Stimulated activated CD4-positive, alpha-beta T cell treated with anti-CD3 and anti-CD28 coated beads, TNF-alpha, amount 100 ng/mL, for 24 hours (primary cell): ENCODE measurements around the gene BTBD19.
"Not testable (repeated sequence)": the region's sequence is repeated elsewhere in the genome, so short reads cannot be mapped to it uniquely, and the experiment has no call there.

Experiments used
- DNase-seq, 3 experiments: peaks; one replicate each; pipeline ENCODE4 v3.0.0-alpha.2; 2020; ENCODE audit warnings: low read depth in 3 of 3

Gene BTBD19

DNA sequence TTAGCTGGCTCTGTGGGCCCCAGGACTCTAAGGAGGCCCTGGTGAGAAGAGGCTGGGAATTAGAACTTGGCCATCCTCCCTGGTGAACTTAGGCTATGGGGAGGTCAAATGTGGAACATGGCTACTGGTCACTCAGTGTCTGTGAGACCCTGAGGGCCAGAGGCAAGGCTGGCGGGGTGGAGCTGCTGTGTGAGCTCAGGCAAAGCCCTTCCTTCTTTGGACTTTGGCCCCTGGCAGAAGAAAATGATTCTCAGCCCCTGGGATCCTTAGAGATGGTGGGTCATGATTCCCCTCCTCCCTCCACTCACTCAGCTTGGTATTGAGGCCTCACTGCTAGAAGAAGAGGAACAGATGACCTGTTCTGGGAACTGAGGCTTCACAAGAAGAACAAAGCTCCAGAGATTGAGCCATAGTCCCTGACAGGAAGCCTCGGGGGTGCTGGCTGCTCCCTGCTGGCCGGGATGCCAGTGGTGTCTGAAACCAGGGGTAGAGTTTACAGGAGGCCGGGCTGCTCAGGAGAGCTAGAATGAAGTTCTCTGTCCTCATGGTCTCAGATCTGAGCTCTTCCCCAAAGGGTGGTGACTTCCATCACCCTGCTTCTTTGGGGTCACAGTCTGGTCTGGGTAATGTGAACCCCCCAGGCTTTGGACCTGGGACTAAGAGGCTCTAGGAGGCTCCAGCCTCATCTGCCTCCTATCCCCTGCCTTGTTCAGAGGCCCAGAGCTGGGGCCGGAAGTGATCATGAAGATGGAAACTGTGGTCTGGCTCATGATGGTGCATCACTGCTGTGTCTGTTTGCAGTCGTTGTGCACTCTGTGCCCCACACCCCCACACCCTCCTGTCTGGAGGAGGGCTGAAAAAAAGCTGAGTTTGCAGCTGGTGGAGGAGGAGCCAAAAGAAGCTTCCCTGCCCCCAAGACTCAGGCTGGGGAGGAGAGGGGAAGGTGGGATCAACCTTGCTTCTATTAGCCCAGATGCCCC, 905 bp downstream of the BTBD19 start:
- peak; percentile 71 to 88 (median 83) for DNase-seq

DNA sequence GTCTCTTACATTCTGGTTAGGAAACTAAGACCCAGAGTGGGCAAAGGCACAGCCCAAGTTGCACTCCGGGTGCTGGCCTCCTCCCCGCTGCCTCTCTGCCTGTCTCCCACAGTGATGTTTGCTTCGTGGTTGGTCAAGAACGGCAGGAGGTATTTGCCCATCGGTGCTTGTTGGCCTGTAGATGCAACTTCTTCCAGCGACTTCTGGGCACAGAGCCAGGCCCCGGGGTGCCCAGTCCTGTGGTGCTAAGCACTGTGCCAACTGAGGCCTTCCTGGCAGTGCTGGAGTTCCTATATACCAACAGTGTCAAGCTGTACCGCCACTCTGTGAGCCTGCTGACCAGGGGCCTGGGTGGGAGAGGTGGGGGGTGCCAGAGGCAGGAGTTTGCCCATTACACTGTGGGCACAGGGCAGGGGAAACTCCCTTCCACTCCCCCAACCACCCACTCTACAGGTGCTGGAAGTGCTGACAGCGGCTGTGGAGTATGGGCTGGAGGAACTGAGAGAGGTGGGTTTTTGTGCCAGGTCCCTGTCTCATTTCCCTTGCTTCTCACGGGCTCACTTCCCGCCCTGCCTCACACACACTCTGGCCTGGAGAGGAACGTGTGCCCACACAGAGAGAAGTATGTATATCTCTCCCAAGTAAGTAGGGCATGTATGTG, 1.9 kb downstream of the BTBD19 start:
- DNase-seq: peak in 1 of 3 experiments; percentile 50

DNA sequence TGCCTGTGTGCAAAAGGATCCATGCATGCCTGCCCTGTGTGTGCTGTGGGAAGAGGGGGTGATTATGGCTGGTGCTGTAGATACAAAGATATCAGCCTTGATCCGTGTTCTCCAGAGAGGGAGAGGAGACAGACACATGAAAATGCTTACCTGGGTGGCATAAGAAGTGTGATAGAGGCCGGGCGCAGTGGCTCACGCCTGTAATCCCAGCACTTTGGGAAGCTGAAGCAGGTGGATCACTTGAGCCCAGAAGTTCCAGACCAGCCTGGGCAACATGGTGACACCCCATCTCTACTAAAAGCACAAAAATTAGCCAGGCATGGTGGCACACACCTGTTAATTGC, 2.4 kb downstream of the BTBD19 start:
- DNase-seq: not testable (repeated sequence)

DNA sequence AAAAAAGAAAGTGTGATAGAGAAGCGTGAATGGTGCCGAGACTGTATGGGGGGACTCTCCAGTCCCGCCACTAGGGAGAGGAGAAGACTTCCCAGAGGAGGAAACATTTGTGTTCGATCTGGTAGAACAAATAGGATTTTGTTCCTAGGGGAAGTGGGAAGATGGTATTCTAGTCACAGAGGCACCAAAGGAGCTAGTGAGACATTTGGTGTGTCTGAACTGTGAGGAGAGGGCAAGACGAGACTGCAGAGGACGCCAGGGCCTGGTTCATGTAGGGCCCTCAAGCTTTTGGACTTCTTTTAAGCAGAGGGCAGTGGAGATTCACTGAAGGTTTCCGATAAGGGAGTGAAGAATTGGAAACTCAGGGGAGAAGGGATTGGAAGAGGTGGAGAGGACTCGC, 2.9 kb downstream of the BTBD19 start:
- no peak for DNase-seq

DNA sequence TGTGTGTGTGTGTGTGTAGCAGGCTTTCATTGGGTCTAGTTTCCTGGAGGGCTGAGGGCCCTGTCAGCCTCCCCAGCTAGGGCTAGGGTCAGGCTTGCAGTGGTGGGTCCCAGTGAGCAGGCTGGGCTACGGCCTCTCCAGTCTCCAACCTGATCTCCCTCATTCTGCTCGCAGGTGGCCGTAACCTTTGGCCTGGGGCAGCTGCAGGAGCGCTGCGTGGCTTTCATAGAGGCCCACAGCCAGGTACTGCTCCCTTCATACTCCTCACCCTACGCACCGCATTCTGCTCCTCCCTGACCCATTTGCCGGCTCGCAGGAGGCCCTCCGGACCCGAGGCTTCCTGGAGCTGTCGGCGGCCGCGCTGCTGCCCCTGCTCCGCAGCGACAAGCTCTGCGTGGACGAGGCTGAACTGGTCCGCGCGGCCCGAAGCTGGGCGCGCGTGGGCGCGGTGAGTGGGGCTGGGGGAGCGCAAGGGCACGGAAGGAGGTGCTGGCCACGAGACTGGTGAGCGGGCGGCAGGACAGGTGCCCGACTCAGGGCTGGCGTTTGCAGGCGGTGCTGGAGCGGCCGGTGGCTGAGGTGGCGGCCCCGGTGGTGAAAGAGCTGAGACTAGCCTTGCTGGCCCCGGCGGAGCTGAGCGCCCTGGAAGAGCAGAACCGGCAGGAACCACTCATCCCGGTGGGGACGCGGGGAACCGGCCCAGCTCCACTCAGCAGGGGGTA, 4.7 kb downstream of the BTBD19 start:
- DNase-seq: no peak

DNA sequence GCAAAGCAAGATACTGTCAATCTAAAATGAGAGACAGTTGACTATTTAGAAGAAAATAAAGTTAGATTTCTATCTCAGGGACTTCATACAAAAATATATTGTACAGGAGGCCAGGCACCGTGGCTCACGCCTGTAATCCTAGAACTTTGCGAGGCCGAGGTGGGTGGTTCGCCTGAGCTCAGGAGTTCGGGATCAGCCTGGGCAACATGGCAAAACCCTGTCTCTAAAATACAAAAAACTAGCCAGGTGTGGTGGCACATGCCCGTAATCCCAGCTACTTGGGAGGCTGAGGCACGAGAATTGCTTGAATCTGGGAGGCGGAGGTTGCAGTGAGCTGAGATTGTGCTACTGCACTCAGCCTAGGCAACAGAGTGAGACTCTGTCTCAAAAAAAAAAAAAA, 7.6 kb downstream of the BTBD19 start:
- not testable (repeated sequence) for DNase-seq

DNA sequence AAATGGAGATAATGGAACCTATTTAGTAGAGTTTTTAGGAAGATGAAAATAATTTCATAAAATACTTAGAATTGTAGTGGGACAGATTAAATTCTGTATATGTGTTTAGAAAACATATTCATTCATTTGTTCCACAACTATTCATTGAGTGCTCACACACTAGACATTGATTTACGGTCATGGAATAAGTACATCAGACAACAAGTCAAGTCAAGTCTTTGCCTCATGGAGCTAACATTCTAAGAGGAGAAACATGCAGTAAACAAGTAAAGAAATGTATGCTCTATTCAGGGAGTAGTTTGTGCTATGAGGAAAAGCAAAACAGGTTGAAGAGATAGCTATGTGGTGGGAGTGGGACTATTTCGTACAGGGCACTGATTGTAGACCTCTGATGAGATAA, 9.0 kb downstream of the BTBD19 start:
- DNase-seq: no peak

DNA sequence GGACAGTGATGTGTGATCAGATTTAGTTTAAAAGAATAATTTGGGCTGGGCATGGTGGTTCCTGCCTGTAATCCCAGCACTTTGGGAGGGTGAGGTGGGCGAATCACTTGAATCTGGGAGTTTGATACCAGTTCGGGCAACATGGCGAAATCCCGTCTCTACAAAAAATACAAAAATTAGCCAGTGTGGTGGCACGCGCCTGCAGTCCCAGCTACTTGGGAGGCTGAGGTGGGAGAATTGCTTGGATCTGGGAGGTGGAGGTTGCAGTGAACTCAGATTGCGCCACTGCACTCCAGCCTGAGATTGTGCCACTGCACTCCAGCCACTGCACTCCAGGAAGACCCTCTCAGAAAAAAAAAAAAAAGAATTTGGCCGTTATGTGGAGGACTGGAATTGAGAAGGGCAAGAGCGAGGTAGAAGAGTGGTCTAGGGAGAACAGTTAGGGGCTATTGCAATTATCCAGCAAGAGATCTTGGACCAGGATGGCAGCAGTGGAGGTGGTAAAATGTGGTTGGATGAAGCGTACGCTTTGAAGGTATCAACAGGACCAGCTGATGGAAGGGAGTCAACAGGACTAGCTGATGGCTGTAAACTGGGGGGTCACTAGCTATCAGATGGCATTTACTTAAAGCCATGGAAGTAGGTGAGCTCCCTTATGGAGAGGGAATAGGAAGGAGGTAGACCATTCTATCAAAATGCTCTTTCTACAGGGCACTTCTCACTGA, 9.6 kb downstream of the BTBD19 start:
- no peak for DNase-seq

DNA sequence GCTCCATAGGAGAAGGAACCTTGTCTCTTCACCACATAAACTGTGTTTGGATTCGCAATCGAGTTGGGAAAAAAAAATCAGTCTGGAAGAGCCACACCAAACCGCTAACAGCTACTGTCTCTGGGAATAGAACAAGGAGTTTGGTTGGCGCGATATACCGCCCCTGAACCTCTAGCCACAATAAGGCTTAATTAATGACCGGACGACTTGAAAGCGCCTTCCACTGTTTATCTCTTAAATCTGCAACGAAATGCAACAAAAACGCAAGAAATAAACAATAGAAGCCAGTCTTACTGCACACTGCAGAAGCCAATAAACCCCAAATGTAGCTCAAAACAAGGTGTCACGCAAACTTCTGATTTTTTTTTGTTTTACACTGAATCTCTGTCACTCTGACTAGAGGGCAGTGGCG, 10.9 kb downstream of the BTBD19 start:
- no peak for DNase-seq

DNA sequence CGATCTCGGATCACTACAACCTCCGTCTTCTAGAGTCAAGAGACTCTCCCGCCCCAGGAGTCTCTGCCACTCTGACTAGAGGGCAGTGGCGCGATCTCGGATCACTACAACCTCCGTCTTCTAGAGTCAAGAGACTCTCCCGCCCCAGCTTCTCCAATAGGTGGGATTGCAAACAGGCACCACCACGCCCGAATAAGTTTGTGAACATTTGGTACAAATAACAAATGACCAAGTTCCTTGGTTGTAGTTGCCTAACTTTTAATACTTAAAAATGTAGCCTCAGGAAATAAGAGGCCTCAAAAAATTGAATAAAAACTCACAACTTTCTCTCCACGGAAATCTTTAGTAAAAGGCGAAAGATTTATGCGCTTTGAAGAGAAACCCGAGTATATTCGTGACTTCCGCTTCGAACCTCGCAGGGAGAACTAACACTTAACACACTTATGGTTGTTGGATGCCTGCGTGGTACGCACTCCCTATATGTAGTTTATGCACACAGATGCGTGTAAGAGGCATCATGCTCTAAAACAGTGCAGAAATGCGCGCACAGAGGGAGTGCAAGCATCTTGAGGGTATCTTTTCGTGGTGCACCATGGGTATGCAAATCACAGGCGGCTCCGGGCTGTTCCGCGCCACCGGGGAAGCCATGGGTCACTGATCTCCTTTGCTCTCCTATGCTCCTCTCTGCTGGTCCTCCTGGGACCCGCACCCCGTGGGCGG, 11.4 kb downstream of the BTBD19 start:
- peak; percentile 69 to 84 (median 79) for DNase-seq

DNA sequence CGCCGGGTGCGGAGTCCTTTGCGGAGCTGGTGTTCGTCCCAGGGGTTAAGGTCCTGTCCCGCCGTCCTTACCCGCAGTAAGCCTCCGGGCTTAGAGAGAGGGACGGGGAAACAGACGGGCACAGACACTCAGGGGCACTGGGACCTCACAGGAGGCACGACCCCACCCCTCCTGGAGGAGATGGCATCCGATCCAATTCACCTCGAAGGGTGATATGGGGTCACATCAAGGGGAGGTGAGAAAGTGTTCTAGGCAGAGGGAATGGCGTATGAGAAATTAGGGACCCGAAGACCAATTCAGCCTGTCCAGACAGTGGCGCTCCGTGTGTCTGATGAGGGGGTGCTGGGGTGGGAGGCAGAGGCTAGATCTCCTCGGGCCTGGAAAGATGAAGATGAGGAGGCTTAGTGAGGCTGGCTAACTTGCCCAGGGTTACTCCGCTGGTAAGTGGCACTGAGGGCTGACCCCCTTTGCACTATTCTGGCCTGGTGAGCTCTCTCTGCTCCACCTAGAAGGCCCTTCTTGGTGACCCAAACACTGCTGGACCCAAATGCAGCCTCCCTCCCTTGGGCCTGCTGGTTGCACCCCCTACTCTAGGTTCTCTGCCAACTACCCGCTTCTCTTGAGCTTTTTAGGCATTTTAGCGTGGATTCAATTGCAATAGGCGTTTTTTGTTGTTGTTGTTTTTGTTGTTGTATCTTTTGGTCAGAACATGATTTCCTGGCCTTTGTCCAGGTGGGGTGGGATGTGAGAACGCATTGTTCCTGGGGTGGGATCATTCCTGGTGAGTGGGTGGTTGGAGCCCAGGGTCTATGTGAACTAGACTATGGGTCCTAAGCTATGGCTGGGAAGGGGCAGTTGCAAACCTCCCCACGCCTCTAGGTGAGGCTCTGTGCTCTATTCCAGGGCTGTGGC, 12.3 kb downstream of the BTBD19 start:
- DNase-seq: no peak

DNA sequence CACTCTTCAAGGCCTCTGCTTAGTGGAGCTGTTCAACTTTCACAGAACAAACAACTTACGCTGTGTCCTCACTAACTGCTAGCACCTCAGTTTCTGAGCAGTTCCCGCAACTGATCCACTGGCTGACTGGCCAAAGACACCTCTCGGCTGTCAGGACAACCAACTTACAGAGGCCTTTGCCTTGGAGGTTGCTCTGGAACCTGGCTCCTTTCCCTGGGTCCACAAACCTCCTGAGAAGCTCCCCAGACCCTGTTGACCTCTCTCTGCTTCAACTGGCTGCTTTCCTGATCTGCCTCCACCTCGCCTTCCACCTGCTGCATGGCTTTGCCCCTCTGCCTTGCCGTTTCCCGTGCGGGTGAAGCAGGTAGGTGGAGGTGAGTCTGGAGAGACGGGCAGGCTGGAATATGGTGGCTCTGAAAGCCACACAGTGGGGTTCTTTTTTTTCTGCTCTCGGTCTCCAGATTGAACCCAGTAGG, 13.0 kb downstream of the BTBD19 start:
- DNase-seq: no peak

DNA sequence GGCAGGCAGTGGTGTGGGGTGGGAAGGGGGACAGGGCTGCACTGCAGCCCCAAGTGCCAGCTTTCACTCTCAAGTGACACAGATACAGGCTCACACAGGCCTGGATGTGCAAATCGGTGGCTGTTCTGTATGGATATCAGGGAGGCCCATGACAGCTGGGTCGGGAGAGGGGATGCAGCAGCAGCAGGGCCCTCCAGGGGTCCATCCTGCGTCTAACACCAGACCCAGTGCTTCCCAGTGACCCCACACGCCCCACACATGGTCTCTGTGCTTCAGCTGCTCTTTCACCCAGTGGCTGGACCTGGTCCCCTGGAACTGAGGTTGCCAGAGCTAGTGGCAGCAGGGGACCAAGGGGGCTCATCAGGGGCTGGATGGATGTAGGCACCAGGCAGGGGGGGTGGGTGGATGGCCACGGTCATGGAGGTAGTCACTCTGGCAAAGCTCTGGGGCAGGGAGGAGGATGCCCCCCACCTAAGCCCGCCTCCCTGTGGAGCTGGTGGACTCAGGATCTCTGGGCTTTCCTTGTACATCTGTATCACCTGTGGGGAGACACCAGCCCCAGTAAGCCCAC, 13.9 kb downstream of the BTBD19 start:
- no peak for DNase-seq

DNA sequence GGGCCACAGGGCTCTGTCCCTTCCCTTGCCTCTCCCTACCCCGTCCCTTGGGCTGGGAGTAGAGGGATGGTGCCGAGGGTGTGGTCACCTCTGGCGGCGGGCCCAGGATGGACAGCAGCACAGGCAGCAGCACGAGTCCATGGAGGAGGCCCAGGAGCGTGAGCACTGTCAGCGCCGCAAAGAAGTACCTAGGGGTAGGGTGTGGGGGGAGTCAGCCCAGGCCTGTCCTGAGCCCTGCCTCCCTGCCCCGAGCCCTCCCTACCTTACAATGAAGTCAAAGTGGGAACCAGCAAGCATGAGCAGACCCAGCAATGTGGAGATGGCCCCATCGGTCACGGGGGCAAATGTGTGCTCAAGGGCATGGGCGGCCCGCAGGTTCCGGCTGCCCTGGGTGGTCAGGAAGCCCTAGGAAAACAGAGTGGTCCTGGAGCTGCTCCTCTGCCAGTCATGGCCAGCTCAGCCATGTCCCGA, 14.7 kb downstream of the BTBD19 start:
- DNase-seq: no peak

DNA sequence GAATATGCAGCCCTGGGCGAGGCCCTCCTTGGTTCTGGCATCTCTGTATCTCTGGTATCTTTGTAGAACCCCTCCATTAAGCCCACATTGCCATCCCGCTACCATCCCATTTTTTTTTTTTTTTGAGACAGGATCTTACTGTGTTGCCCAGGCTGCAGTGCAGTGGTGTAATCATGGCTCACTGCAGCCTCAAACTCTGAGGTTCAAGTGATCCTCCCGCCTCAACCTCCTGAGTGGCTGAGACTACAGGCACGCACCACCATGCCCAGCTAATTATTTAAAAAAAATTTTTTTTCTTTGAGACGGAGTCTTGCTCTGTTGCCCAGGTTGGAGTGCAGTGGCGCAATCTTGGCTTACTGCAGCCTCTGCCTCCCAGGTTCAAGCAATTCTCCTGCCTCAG, 16.1 kb downstream of the BTBD19 start:
- DNase-seq: not testable (repeated sequence)

DNA sequence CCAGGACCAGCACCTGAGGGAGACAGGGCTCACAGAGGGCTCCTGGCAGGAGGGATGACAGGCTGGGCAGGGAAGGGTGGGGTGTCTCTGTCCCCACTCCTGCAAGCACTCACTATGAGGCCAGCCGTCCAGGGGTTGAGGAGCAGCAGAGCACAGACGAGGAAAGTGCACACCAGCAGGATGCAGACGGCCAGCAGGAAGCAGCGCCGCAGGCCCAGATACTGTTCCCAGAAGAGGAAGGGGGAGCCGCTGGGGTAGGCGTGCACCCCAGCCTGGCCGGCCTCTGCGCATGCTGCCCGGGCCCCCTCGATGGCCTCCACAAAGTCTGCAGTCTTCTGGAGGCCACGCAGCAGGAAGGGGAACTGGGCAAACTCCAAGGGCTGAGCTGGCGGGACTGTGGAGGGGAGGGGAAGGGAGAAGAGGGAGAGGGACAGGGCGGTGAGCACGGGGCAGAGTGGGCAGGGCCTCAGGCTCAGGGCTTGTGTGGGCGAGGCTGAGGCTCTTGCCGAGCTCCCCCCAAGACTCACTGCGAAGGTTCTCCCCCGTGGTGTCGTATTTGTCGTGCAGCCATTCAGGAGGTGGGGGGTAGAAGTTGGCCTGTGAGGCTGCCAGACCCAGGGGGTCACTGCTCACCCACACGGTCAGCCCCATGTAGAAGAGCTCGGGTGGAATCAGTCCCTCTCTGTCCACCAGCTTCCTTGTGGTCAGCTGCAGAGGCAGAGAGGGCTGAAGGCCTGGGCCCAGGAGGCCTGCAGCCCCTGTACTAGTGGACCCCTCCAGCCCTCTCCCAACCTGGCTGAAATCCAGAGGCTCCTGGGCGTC, 18.3 kb downstream of the BTBD19 start:
- DNase-seq: no peak

DNA sequence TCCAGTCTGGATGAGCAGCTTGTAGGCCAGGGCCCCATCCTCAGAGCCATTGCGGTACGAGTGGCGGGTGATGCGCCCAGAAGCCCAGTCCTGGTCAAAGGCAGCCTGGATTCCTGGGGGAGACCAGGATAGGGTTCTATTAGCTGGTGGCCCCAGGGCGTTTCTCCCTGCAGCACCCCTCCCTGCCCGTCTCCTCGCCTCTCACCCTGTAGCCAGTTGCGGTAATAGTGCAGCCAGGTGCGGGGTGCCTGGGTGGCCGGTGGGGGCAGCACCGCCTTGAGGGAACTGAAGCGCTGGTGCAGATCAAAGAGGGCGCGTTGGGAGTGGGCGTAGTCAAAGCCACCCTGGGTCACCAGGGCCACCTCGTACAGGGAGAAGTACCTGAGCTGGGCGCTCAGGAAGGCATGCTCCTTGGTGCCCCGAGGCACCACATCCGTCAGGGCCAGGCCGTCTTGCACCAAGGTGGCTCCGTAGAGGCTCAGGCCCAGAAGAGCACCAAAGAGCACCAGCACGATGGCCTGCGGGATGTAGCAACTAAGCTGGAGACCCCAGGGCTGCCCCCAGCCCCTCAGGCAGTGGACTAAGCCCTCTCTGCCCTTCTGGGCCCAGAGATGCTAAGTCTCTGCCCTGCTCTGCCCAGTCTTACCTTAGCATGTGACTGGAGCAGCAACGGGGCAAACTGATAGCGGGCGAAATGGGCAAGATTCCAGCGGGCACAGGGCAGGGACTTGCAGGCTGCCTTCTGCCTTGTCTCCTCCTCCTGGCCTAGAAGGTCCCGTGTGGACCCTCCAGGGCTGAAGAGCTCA, 19.1 kb downstream of the BTBD19 start:
- DNase-seq: no peak
